Measurements from ENCODE around the gene TYW1B. TPM values are rescaled to one million over a fixed set of nuclear protein-coding genes. Genes with fewer than 3 reads are reported as not detected.
A peak's percentile ranks its signal among the peaks of the same experiment; 100 is the strongest.
"Not testable (repeated sequence)": the region's sequence is repeated elsewhere in the genome, so short reads cannot be mapped to it uniquely, and the experiment has no call there.

Gene TYW1B
- total and polyA plus RNA-seq, 8 donors, result 2.4 to 9.7 (median 5.6) TPM

DNA sequence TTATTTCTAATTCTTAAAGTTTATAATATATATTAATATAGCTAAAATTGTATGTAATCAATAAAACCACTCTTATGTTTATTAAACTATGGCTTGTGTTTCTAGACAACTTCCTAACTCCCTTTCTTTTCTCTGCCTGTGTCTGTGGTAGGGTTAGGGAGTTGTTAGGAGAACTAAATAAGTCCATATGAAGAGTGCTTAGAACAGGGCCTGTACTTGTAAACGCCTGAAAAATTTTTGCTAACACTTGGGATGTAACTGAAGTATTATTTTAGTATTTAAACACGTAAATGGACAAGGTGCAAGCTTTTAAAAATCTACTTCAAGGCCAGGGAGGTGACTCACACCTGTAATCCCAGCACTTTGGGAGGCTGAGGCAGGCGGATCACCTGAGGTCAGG, 9.3 kb upstream of the TYW1B start:
- Histone ChIP-seq H3K36me3 (peaks cover 0 to 67% of the 10 kb centered on the region in 2 donors), H3K9me3 (peaks cover 0 to 24% of the 10 kb centered on the region in 2 donors)
- peak; percentile 36 for ATAC-seq
- H3K4me3 ChIP-seq; H3K27me3 ChIP-seq; H3K27ac ChIP-seq; DNase-seq; intact Hi-C loops (cut with DNase I); H3K4me1 ChIP-seq: not testable (repeated sequence)

DNA sequence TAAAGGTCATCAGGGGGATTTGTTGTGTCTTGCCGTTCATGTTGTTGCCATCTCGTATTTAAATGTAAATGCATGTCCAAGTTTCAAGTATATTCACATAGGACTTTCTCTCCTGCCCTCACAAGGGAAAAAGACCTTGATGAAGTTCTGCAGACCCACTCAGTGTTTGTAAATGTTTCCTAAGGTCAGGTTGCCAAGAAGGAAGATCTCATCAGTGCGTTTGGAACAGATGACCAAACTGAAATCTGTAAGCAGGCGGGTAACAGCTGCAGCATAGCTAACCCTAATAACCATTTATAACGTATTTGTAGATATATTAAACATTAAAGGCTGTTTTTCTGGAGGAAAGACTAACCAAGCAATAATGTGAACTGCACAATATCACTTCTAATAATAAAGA, 2.6 kb upstream of the TYW1B start:
- intact Hi-C loops (cut with DNase I); ATAC-seq; DNase-seq; H3K9me3 ChIP-seq; H3K27me3 ChIP-seq: not testable (repeated sequence)
- H3K4me3 ChIP-seq, result peak overlapping the region in 1 of 2 donors; percentile 66
- H3K27ac ChIP-seq, result peak overlapping the region; percentile 7 to 93
- peaks cover 4 to 32% of the 10 kb centered on the region in 2 donors for H3K4me1 ChIP-seq
- peaks cover 0 to 42% of the 10 kb centered on the region in 2 donors for H3K36me3 ChIP-seq

DNA sequence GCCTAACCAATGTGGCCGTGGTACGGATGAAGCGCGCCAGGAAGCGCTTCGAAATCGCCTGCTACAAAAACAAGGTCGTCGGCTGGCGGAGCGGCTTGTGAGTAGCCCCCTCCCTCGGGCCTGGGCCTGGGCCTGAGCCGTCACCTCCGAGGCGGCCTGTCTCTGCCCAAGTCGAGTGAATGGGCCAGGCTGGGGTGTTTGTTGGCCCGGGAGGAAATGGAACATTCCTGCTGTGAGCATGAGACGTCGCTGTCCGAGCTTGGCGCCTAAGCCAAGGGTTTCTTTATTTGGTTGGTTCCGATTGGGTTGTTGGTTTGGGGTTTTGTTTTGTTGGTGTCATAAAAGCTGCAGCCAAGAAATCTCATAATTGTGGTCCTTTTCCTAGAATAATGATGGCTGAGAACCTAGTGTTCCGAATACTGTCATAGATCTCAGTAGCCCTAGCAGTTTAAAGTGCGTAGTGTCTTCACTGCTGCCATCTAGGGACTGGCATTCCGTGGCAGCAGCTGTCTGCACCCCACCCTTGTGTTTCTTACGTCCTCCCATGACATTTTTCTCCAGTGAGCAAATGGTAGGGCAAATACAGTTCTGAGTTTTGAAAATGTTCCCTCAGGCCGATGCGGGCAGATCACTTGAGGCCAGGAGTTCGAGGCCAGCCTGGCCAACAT, 1.8 kb upstream of the TYW1B start:
- H3K27me3 ChIP-seq; H3K9me3 ChIP-seq; intact Hi-C loops (cut with DNase I): not testable (repeated sequence)
- Histone ChIP-seq H3K4me1 (peaks cover 4 to 32% of the 10 kb centered on the region in 2 donors), H3K4me3 (peak overlapping the region; percentile 66 to 76), H3K36me3 (peaks cover 0 to 36% of the 10 kb centered on the region in 2 donors), H3K27ac (peak overlapping the region; percentile 93 to 97)
- ATAC-seq (peak; percentile 70), DNase-seq (peak in 3 of 4 donors; percentile 53 to 62 (median 61))

DNA sequence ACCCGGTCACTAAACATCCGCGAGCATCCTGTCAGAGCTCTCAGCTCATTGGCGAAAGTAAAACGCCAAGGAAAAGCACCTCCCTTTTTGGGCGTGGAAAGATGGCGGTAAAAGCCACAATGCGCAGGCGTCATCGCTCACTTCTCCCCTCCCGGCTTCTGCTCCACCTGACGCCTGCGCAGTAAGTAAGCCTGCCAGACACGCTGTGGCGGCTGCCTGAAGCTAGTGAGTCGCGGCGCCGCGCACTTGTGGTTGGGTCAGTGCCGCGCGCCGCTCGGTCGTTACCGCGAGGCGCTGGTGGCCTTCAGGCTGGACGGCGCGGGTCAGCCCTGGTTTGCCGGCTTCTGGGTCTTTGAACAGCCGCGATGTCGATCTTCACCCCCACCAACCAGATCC, 1.3 kb upstream of the TYW1B start:
- peak; percentile 79 for ATAC-seq
- intact Hi-C loops (cut with DNase I); H3K27me3 ChIP-seq; H3K9me3 ChIP-seq: not testable (repeated sequence)
- DNase-seq, result peak; percentile 96 to 98 (median 97)
- peak overlapping the region; percentile 66 to 76 for H3K4me3 ChIP-seq
- peaks cover 4 to 32% of the 10 kb centered on the region in 2 donors for H3K4me1 ChIP-seq
- H3K36me3 ChIP-seq, result peaks cover 0 to 31% of the 10 kb centered on the region in 2 donors
- H3K27ac ChIP-seq, result peak overlapping the region; percentile 93 to 97

DNA sequence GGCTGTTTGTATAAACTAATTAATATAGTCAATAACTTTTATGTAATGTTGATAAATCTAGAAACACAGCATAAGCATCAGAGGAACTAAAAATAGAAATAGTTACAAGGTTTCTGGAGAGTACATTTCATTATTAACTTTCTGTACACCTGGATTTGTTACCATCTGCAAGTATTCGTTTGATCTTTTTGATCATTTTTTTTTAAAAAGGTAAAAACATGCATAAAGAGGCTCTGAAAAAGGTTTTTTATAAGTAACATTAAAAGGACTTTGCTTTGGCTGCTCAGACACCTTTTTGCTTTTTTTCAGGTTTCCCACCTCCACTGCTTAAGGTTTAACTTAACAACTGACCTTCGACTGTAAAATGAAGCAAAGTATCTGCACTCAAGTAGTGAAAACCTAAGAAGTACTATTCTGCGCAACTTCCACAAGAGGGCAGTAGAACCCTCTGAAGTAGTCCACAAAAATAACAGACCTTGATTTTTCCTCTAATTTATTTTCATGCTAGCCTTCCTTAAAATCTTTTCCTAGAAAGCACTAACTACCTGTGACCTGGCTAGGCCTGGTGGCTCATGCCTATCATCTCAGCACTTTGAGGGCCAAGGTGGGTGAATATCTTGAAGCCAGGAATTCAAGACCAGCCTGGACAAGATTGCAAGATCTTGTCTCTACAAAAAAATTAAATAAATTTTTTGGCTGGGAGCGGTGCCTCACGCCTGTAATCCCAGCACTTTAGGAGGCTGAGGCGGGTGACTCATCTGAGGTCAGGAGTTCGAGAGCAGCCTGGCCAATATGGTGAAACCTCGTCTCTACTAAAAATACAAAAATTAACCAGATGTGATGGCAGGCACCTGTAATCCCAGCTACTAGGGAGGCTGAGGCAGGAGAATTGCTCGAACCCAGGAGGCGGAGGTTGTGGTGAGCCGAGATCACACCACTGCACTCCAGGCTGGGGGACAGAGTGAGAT, 4.0 kb downstream of the TYW1B start:
- intact Hi-C loops (cut with DNase I); H3K27me3 ChIP-seq; H3K4me3 ChIP-seq; DNase-seq; H3K27ac ChIP-seq; H3K9me3 ChIP-seq; H3K4me1 ChIP-seq; H3K36me3 ChIP-seq: not testable (repeated sequence)
- peak; percentile 8 for ATAC-seq
- TF ChIP-seq, protein P1, sequence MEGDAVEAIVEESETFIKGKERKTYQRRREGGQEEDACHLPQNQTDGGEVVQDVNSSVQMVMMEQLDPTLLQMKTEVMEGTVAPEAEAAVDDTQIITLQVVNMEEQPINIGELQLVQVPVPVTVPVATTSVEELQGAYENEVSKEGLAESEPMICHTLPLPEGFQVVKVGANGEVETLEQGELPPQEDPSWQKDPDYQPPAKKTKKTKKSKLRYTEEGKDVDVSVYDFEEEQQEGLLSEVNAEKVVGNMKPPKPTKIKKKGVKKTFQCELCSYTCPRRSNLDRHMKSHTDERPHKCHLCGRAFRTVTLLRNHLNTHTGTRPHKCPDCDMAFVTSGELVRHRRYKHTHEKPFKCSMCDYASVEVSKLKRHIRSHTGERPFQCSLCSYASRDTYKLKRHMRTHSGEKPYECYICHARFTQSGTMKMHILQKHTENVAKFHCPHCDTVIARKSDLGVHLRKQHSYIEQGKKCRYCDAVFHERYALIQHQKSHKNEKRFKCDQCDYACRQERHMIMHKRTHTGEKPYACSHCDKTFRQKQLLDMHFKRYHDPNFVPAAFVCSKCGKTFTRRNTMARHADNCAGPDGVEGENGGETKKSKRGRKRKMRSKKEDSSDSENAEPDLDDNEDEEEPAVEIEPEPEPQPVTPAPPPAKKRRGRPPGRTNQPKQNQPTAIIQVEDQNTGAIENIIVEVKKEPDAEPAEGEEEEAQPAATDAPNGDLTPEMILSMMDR (IDR thresholded peaks at IDR 0.05), result peak; percentile 33 to 57

DNA sequence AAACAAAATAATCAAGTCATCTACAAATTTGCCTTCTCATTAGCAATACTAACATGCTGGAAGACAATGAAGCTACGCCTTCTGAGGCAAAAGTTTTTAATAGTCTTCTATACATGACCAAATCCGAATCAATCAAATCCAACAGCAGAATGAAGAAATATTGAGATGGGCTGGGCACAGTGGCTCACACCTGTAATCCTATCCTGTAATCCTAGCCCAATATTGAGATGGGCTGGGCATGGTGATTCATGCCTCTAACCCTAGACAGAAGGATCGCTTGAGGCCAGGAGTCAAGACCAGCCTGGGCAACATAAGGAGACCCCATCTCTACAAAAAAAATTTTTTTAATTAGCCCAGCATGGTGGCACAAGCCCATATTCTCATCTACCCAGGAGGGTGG, 5.5 kb downstream of the TYW1B start:
- H3K9me3 ChIP-seq; H3K27ac ChIP-seq; H3K27me3 ChIP-seq; ATAC-seq; H3K4me1 ChIP-seq; intact Hi-C loops (cut with DNase I); H3K4me3 ChIP-seq; H3K36me3 ChIP-seq; DNase-seq: not testable (repeated sequence)

DNA sequence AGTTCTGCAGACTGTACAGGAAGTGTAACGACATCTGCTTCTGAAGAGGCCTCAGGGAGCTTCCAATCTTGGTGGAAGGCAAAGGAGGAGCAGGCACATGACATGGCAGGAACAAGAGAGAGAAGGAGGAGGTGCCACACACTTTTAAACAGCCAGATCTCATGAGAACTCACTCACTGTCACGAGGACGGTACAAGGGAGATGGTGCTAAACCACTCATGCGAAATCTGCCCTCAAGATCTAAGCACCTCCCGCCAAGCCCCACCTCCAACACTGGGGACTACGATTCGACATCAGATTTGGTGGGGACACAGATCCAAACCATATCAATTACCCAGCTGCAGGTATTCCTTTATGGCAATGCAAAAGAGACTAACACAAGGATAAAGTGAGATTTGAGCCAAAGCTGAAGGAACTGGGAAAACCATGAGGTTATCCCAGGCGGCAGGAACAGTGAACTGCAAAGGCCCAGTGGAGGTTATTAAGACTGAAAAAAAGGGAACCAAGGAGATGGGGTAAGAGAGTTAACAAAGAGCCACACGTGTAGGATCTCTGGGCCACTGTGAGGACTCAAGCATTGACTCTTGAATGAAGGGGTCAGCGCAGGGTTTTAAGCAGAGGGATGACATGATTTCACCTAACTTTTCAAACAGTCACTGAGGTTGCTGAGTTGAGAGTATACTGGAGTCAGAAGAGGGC, 9.2 kb downstream of the TYW1B start:
- DNase-seq; H3K27me3 ChIP-seq; H3K36me3 ChIP-seq; H3K9me3 ChIP-seq; H3K4me1 ChIP-seq; H3K27ac ChIP-seq; intact Hi-C loops (cut with DNase I); H3K4me3 ChIP-seq; ATAC-seq: not testable (repeated sequence)

DNA sequence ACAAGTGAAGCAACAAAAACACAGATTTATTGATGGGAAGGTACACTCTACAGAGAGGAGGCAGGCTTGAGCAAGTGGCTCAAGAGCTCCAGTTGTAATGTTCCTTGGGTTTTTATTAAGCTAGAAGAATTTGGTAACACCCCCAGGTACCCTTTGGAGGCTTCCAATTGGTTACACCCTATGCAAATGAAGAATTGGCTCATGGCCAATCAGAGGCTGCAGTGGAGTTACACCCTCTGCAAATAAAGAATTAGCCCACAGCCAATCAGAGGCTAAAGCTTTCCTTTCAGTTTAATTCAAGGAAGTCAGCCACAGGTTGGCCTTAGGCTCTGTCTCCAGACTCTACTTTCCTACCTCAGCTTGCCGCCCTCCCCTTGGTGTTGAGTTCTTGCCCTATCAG, 10.3 kb downstream of the TYW1B start:
- H3K36me3 ChIP-seq, result peaks cover 0 to 15% of the 10 kb centered on the region in 2 donors
- H3K27ac ChIP-seq; intact Hi-C loops (cut with DNase I); H3K9me3 ChIP-seq; DNase-seq; H3K4me3 ChIP-seq; H3K4me1 ChIP-seq; H3K27me3 ChIP-seq; ATAC-seq: not testable (repeated sequence)

DNA sequence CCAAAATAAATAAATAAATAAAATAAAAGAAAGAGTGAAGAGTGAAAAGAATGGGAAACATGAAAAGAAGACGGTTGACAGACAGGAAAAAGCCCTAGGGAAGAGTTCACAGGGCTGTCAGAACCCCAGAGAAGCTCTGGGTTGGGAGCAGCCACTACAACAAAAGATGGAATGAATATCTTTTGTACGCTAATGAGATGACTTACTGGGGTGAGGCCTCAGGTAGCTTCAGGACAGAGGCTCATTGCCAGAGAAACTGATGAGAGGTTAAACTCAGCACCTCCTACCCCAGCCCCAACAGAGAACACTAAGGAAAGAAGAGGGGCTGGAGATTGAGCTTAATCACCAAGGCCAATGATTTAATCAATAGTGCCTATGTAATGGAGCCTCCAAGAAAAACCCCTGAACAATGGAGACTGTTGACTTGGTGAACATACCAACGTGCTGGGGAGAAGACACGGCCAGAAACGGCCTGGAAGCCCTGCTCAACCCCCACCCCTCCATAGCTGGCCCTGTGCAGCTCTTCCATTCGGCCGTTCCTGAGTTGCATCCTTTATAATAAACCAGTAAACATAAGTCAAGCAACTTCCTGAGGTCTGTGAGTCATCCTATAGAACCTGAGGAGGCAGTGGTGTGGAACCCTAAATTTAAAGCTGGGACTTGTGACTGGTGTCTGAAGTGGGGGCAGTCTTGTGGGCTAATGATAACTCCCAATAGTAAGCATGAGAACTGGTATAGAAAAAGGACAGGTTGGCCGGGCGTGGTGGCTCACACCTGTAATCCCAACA, 11.4 kb downstream of the TYW1B start:
- H3K27ac ChIP-seq; H3K4me1 ChIP-seq; DNase-seq; H3K27me3 ChIP-seq; H3K4me3 ChIP-seq; intact Hi-C loops (cut with DNase I); ATAC-seq; H3K9me3 ChIP-seq: not testable (repeated sequence)
- peaks cover 0 to 21% of the 10 kb centered on the region in 2 donors for H3K36me3 ChIP-seq

DNA sequence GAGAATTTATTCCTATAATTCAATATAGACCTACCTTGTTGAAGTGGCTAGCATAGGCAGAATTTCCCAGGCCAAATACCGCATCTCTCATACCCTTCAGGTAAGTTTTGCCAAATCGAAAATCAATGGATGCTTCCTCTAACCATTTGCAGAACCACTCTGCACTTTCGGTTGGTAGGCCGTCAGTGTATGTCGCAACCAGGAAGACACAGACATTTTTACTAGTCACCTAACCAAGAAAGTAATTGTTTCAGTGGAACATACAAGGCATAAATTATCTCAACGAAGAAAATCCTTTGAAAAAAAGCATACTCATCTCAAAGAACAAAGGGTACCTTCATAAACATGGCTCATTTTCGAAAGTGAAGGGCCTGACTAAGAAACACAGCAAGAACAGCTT, 17.6 kb downstream of the TYW1B start:
- DNase-seq; H3K9me3 ChIP-seq; H3K4me1 ChIP-seq; H3K4me3 ChIP-seq; ATAC-seq; intact Hi-C loops (cut with DNase I); H3K27me3 ChIP-seq: not testable (repeated sequence)
- H3K27ac ChIP-seq, result peak overlapping the region in 1 of 2 donors; percentile 3
- H3K36me3 ChIP-seq, result peaks cover 0 to 44% of the 10 kb centered on the region in 2 donors

DNA sequence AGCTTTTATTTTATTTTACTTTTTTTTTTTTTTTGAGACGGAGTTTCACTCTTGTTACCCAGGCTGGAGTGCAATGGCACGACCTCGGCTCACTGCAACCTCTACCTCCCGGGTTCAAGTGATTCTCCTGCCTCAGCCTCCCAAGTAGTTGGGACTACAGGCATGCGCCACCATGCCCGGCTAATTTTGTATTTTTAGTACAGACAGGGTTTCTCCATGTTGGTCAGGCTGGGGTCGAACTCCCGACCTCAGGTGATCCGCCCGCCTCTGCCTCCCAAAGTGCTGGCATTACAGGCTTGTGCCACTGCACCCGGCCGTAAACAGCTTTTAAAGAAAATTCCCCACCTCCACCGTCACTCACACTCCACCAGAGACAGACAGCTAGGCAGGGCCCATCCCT, 19.5 kb downstream of the TYW1B start:
- H3K4me1 ChIP-seq; intact Hi-C loops (cut with DNase I); H3K4me3 ChIP-seq; ATAC-seq; DNase-seq; H3K9me3 ChIP-seq; H3K27me3 ChIP-seq; H3K27ac ChIP-seq: not testable (repeated sequence)
- peaks cover 0 to 35% of the 10 kb centered on the region in 2 donors for H3K36me3 ChIP-seq
